Left ventricle myocardium inferior (tissue), 1 donor: ENCODE measurements around the gene SREK1. TPM values are rescaled to one million over a fixed set of nuclear protein-coding genes. Genes with fewer than 3 reads are reported as not detected.
A peak's percentile ranks its signal among the peaks of the same experiment; 100 is the strongest.
"Not testable (repeated sequence)": the region's sequence is repeated elsewhere in the genome, so short reads cannot be mapped to it uniquely, and the experiment has no call there.

Experiments
- DNase-seq: peaks from one replicate; pipeline ENCODE4 v3.0.0-alpha.2; 2020
- H3K27ac ChIP-seq: fragments of 200-600 bp; replicated peaks from 2 replicates; pipeline ENCODE4 v1.8.0; 2021
- H3K27me3 ChIP-seq: fragments of 200-600 bp; 2 replicates; pipeline ENCODE4 v1.8.0; 2021; ENCODE audit warnings: low read depth
- H3K36me3 ChIP-seq: fragments of 200-600 bp; 2 replicates; pipeline ENCODE4 v1.8.0; 2021
- H3K4me1 ChIP-seq: fragments of 200-600 bp; 2 replicates; pipeline ENCODE4 v1.8.0; 2021
- H3K4me3 ChIP-seq: fragments of 200-600 bp; 2 replicates; pipeline ENCODE4 v1.8.0; 2021; ENCODE audit warnings: mild to moderate bottlenecking, moderate library complexity
- H3K9me3 ChIP-seq: fragments of 200-600 bp; replicated peaks from 2 replicates; pipeline ENCODE4 v1.8.0; 2021
- intact Hi-C: fragments of 100-400 bp; cut with micrococcal nuclease; formaldehyde crosslinking; loops from one replicate; pipeline ENCODE4 v1.11.0; 2022
- total RNA-seq: library from RNA; stranded (reverse); fragmentation: NEBNext Ultra II Directional; extraction: Animal tissue kit (Norgen Biotek cat#: 25700); gene quantifications from one replicate; pipeline ENCODE4 v1.2.1, GENCODE V29; 2021
- TF ChIP-seq, protein P1 (sequence below): fragments of 200-600 bp; IDR thresholded peaks from 2 replicates; pipeline ENCODE4 v1.8.0; 2021; ENCODE audit warnings: antibody characterized with exemption, mild to moderate bottlenecking, borderline replicate concordance
- donor health status: DM: no; HTN: yes; CAD: no; lungs with severe emphysema.

The SREK1 gene
- total RNA-seq, 1 donor from 2014 or later, result 33.5 TPM

DNA sequence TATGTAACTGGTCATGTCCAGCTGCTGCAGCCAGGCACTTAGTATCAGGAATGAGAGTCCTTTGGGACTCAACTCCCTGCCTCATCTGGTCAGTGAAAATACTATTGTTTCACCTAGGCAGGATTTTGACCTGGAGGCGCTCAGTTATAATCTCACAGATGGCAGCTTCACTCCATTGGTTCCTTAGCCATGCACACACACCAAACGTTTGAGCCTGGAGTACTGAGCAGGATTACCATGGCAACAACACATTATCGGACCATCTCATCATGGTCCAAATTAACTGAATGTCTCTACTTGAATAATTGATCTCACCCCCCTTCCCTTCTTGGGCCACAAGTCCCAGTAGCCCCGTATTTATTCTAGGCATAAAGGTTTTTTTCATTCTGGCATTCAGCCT is 15.0 kb upstream of the SREK1 start:
- DNase-seq, result no peak
- H3K9me3 ChIP-seq, result peaks cover 14% of the 10 kb centered on the region
- H3K36me3 ChIP-seq, result no peaks in the 10 kb centered on the region
- H3K4me1 ChIP-seq, result peaks cover 2% of the 10 kb centered on the region
- H3K27ac ChIP-seq, result no peak overlapping the region
- intact Hi-C loops, result no loop called here
- TF ChIP-seq, protein P1, sequence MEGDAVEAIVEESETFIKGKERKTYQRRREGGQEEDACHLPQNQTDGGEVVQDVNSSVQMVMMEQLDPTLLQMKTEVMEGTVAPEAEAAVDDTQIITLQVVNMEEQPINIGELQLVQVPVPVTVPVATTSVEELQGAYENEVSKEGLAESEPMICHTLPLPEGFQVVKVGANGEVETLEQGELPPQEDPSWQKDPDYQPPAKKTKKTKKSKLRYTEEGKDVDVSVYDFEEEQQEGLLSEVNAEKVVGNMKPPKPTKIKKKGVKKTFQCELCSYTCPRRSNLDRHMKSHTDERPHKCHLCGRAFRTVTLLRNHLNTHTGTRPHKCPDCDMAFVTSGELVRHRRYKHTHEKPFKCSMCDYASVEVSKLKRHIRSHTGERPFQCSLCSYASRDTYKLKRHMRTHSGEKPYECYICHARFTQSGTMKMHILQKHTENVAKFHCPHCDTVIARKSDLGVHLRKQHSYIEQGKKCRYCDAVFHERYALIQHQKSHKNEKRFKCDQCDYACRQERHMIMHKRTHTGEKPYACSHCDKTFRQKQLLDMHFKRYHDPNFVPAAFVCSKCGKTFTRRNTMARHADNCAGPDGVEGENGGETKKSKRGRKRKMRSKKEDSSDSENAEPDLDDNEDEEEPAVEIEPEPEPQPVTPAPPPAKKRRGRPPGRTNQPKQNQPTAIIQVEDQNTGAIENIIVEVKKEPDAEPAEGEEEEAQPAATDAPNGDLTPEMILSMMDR, result no peak
- no peaks in the 10 kb centered on the region for H3K27me3 ChIP-seq
- no peak overlapping the region for H3K4me3 ChIP-seq

DNA sequence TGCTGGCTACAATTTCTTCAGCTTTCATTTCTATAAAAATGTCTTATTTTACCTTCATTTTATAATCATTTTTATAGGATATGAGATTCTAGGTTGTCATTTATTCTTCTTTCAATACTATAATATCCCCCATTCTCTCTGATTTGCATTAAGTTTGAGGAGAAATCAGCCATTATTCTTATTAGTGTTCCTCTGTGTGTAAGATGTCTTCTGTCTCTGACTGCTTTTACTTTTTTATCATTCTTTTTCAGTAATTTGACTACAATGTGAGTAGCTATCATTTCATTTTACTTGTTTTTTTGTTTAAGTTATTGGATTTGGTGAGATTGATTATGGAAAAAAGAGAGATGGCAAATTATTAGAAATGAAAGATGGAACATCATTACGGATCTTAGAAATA is 13.6 kb upstream of the SREK1 start:
- H3K27me3 ChIP-seq, result no peaks in the 10 kb centered on the region
- H3K36me3 ChIP-seq, result no peaks in the 10 kb centered on the region
- H3K4me1 ChIP-seq, result peaks cover 12% of the 10 kb centered on the region
- H3K27ac ChIP-seq, result no peak overlapping the region
- intact Hi-C loops, result no loop called here
- H3K9me3 ChIP-seq, result peaks cover 14% of the 10 kb centered on the region
- TF ChIP-seq, protein P1, result no peak
- no peak overlapping the region for H3K4me3 ChIP-seq
- no peak for DNase-seq

DNA sequence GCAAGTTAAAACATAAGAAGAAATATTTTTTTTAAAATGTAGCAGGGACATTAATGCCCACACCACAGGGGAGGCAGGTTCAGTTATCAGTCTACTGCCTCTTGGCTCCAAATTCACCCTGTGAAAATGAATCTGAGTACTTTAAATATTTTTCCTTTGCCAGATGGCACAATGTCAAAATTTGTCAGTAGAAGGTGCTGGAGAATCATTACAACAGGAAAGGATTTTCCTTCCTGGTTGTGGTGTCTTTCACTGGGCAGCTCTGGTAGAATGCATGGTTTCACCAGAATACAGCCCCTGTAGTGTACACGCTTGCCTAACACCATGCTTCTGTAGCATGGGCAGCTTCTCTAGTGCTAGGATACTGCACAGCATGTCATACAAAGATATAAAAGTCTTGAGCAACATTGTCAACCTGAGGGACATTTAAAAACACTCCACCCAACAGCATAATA is 9.7 kb upstream of the SREK1 start:
- Histone ChIP-seq H3K4me3 (no peak overlapping the region), H3K27me3 (no peaks in the 10 kb centered on the region), H3K4me1 (peaks cover 12% of the 10 kb centered on the region), H3K36me3 (no peaks in the 10 kb centered on the region), H3K9me3 (peaks cover 14% of the 10 kb centered on the region), H3K27ac (peak overlapping the region; percentile 37)
- intact Hi-C loops, result no loop called here
- DNase-seq, result no peak
- TF ChIP-seq, protein P1, result no peak

DNA sequence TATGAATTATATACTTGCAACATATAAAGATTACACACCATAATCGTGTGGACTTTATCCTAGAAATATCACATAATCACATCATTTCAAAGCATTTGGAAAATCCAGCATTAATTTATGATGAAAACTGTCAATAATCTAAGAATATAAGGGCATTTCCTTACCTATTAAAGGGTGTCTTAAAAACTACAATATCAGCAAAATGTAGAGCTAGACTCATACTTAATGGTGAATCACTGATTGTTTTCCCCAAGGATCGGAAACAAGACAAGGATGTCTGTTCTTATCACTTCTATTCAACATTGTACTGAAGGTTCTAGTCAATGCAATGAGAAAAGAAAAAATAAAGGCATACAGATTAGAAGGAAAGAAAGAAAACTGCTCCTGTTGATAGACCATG is 8.0 kb upstream of the SREK1 start:
- intact Hi-C loops, result no loop called here
- no peak overlapping the region for H3K27ac ChIP-seq
- TF ChIP-seq, protein P1, result no peak
- DNase-seq, result no peak
- no peaks in the 10 kb centered on the region for H3K27me3 ChIP-seq
- H3K4me3 ChIP-seq, result no peak overlapping the region
- peaks cover 12% of the 10 kb centered on the region for H3K4me1 ChIP-seq
- no peaks in the 10 kb centered on the region for H3K36me3 ChIP-seq
- no peaks in the 10 kb centered on the region for H3K9me3 ChIP-seq

DNA sequence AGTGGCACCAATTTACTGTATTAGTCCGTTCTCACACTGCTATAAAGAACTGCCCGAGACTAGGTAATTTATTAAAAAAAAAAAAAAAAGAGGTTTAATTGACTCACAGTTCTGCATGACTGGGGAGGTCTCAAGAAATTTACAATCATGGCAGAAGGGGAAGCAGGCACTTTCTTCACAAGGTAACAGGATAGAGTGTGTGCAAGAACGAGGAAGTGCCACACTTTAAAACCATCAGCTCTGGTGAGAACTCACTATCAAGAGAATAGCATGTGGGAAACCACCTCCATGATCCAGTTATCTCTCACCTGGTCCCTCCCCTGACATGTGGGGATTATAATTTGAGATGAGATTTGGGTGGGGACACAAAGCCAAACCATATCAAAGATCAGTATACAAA is 7.2 kb upstream of the SREK1 start:
- peaks cover 12% of the 10 kb centered on the region for H3K4me1 ChIP-seq
- intact Hi-C loops, H3K27ac ChIP-seq, H3K27me3 ChIP-seq, H3K9me3 ChIP-seq, DNase-seq, H3K36me3 ChIP-seq, H3K4me3 ChIP-seq: not testable (repeated sequence)

DNA sequence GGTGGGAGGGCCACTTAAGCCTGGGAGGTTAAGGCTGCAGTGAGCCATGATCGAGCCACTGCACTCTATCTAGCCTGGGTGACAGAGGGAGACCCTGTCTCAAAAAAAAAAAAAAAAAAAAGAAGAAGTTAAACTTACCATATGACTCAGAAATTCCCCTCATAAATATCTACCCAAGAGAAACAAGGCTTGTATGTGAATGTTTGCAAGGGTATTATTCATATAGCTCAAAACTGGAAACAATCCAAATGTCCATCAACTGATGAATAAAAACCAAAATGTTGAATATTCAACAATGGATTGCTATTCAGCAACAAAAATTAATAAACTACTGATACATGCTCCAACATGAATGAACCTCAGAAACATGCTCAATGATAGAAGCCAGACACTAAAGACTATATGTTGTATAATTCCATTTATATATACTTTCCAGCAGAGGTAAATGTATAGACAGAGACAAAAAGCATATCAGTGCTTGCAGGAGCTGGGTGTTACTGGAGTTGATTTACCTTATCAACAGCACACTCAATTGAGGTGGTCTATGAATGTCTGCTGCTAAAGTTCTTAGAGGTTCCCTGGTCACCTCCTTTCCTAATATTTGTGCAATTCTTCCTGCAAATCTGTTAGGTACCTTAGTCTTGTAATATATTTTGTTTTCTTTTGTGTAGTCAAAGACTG is 5.3 kb upstream of the SREK1 start:
- Histone ChIP-seq H3K9me3 (no peaks in the 10 kb centered on the region), H3K4me1 (peaks cover 20% of the 10 kb centered on the region), H3K4me3 (no peak overlapping the region), H3K27ac (no peak overlapping the region), H3K36me3 (no peaks in the 10 kb centered on the region), H3K27me3 (no peaks in the 10 kb centered on the region)
- TF ChIP-seq, protein P1, result no peak
- DNase-seq, result no peak
- intact Hi-C loops, result no loop called here
